Measurements from ENCODE around the gene MBD4.
A peak's percentile ranks its signal among the peaks of the same experiment; 100 is the strongest.
"Not testable (repeated sequence)": the region's sequence is repeated elsewhere in the genome, so short reads cannot be mapped to it uniquely, and the experiment has no call there.

MBD4 gene

DNA sequence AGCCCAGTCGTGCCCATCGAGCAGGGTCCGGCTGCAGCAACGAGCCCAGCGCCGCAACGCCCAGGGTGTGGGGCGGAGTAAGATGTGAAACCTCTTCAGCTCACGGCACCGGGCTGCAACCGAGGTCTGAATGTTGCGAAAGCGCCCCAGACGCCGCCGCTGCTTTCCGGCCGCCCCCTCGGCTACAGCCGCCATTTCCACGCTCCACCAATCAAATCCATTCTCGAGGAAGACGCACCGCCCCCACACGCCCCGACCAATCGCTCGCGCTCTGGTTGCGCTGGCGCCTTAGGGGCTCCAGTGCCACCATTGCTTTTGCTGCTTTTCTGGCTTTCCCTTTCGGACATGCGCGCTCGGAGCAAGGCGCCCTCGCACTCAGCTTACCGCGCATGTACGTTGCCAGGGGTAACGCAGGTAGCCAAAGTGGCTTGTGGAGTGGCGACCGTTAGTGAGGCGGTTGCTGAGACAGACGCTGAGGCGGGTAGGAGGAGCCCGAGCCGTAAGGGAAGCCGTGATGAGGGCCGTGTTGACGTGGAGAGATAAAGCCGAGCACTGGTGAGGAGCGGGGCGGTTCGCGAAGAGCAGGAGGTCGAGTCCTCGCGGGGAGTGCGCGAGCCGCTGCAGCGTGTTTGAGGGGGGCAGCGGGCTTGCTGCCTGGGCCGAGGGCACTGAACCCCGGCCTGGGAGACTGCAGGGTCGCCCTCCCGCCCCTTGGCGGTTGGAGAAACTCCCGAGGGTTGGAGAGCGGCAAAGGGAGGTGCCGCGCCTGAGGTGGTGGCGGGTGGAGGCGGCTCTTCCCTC lies at the start of gene MBD4, which contains the start of gene IFT122:
Gene MBD4, minus strand, starts transcription at position 132 of the 801 bp plus-strand sequence. Its CDS starts 115 bp downstream, at position 17.
Gene IFT122, plus strand, starts transcription at position 408 of the 801 bp plus-strand sequence. Its CDS starts 107 bp downstream, at position 515.
- peak; percentile 96 for FAIRE-seq

DNA sequence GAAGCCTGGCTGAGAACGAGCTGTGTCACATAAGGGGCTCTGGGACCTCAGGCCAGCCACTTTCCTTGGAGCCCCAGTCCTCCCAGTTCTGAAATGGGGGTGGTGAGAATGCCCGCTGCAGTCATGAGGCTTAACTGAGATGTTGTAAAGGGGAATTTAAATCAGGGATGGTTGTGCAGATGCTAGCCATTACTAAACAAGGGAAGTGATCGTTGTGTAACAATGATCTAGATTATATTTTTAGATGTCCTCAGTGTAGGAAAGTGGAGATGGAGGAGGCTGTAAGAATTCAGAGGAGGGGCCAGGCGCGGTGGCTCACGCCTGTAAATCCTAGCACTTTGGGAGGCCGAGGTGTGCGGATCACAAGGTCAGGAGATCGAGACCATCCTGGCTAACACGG lies 49.5 kb upstream of the MBD4 start:
- FAIRE-seq, result not testable (repeated sequence)

DNA sequence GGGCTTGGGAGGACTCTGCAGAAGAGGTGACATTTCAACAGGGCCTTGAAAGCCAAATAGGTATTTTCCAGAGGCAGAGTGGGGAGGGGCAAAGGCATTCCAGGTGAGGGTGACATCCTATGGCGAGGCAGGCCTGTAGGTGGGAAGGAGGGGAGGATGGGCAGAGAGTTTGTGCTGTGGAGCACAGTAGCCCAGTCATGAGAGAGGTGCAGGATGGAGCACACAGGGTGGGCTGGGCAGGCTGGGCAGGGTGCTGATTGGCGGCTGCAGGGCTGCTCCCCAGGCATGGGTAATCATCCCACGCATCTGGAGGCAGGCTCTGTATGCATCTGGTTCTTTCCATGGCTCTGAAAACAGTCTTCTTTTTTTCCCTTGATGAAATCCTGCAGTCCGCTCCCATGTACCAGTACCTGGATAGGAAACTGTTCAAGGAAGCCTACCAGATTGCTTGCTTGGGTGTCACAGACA lies 48.2 kb upstream of the MBD4 start:
- not testable (repeated sequence) for FAIRE-seq

DNA sequence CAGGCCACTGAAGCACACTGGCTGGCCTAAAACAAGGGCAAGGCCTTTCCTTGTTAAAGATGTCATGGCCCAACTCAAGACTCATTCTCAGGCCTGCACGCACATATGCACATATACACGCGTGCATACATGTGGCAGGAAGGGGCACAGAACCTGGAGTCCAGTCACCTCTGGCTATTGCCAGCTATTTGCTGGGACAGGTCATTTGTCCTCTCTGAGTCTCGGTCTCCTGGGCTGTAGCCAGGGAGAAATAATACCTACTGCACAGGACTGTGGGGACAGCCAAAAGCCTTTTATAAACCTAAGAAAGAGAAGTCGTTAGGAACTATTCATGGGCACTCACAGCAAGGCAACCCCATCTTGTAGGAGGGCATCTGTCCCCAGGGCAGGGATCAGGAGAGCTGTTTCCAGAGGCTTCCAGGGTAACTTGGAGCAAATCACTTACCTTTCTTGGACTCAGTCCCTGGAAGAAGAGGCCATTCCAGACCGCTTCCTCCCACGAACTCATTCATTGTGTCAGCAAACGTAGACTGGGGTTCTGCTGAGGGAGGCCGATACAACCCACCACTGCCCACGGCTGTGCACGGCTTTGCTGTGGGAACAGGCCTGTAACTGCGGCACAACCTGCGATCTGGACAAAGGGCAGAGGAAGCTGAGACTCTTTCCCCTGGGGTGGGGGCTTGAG lies 47.6 kb upstream of the MBD4 start:
- no peak for FAIRE-seq

DNA sequence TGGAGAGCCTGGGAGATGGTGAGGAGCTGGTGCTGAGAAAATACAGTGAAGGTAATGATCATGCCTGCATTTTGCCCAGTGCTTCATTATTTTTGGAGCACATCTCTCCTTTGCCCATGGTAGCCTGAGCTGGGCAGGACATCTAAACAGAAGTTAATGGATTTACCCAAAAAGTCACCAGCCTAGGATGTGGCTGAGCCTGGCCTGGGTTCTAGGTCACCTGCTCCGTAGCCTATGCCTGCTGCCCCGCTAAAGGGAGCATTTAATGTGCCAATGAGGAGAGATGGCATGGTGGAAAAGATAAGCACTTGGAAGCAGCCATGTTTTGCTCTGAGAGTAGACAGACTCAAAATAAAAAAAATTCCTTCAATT lies 46.9 kb upstream of the MBD4 start:
- FAIRE-seq, result no peak

DNA sequence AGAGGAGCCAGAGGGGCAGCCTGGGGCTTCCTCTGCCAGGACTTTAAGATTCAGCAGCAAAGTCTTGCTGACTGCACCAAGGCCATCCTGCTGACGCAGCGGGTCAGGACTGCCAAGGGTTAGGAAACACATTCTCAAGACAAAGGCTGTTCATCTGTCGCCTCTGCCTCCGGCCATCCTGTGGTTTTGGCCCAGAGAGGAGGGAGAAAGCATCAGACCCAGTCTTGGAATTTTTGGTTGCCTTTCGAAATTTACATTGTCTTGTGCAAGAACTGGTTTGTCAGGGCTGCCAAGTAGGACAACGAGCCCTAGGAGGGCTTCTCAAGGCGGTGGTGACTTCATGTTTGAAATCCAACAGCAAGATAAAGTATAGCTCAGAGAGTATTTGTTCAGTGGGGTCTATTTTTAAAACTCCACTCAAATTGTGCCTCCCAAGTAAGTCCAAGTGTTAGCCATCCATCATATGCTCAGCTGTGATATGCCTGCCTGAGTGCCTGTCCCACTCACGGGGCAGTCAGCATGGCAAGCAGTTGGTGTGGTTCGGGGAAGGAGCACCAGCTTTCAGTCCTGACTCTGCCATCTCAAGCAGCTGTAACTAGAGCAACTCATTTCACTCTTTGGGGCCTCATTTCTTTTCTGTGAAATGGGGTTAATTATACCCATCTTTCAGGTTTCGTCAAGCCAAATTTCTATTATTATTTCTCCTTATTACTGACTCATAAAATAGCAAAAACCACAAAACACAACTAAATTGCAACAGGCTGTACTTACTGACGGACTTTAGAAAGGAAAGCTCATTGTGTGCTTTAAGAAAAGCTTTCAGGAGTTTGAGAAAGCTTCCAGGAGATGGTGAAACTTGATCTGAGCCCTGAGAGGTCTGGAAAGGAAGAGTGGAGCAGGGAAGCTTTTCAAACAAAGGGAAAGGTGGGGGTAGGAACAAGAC lies 46.2 kb upstream of the MBD4 start:
- FAIRE-seq, result no peak

DNA sequence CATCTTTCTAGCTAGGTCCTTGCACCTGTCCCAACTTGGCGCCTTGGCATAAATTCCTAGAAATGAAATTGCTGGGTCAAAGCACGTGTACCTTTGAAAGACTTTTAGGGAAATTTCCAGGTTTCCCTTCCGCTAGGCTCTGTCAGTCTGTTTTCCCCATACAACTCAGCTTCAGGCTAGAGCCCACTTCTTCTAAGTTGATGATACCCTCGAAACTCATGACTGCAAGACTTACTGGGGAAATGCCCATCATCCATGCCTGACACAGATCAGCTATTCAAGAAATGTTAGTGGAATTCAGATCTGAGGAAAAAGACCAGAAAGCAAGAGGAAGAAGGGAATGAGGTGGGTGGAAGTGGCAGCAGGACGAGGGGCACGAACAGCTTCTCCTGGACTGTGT lies 45.4 kb upstream of the MBD4 start:
- not testable (repeated sequence) for FAIRE-seq

DNA sequence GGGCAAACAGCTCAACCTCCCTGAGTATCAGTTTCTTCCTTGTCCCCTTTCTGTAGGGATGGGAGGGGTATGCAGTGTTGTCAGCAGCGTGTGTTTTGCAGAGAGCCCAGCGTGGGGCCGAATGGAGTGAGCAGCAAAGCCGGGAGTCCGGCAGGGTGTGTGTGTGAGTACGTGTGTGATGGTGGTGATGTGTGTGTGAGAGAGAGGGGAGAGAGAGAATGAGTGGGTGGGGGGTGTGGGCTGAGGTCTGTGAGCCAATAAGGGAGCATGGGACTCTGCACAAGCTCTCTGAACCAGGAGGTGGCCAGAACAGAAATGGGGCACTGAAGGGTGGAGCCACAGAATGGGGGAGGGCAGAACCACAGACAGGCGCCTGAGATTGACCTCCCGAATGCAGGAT lies 44.1 kb upstream of the MBD4 start:
- FAIRE-seq, result no peak

DNA sequence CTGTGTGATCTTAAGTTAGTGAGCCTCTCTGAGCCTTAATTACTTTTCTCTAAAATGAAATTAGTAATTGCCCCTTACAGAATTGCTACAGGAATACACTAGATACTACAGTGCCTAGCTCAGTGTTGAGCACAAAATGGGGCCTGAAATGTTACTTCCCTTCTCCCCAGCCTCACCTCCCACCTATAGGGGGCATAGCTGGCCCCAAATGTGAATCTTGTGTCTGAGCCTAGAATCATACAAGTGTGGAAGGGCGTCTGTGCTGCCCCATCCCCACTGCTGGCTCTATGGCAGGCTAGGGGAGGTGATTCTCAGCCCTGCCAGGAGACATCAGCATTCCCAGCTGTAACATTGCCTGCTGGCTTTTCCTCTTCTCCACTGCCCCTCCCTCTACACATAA lies 43.0 kb upstream of the MBD4 start:
- FAIRE-seq, result no peak

DNA sequence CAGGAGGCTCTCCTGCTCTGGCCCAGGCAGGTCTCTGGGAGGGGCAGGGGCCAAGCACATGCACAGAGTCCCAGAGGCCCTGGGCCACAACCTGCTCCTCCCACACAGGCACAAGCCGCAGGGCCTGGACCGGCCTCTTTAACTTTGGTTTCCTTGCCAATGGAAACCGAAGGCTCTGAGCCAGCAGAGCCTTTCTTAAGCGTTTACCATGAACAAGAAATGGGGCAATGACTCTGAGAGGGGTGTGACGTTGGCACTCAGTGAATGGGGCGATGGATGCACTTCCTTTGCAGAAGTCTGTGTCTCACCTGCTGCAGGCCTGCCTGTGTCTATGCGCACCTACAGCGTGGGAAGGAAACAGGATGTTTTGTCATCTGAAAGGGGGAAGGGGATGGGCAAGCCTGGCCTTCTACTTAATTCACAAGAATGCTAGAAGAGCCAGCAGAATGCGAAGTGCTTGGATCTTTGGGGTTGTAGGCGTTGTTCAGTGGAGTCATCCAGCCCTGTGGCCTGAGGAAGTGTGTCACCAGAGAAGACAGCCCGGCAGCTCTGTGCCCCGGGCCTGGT lies 42.1 kb upstream of the MBD4 start:
- no peak for FAIRE-seq

DNA sequence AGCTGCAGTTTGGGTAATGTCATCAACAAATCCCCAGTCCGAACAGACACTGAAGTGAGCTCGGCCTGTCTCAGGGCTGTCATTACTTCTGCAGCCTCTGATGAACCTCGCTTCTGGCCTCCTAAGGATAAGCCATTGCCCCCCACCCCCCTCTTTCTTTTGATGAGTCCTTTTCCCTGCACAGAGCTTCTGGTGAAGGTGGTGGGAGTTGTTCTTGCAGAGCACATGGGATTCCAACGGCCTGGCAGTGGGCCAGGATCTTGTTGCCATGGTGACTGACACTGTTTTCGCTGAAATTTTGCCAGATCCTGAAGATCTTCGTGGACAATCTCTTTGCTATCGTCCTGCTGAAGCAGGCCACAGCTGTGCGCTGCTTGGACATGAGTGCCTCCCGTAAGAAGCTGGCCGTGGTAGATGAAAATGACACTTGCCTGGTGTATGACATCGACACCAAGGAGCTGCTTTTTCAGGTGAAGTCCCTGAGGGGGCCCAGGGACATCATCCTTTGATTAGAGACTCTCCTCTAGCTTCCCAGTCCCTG lies 41.5 kb upstream of the MBD4 start:
- FAIRE-seq, result not testable (repeated sequence)

DNA sequence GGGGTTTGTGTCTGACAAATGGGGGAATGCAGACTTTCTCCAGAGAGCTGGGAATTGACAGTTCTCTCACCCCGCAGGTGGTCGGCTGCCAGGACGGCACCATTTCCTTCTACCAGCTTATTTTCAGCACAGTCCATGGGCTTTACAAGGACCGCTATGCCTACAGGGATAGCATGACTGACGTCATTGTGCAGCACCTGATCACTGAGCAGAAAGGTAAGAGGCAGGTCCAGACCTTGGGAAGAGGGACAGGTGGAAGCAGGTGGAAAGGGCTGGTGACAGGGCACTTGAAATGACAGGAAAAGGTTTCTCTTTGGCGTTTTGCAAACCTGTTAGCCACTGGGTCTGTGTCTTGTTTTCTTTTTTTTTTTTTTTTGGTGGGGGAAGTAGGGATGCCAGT lies 36.8 kb upstream of the MBD4 start:
- FAIRE-seq, result no peak

DNA sequence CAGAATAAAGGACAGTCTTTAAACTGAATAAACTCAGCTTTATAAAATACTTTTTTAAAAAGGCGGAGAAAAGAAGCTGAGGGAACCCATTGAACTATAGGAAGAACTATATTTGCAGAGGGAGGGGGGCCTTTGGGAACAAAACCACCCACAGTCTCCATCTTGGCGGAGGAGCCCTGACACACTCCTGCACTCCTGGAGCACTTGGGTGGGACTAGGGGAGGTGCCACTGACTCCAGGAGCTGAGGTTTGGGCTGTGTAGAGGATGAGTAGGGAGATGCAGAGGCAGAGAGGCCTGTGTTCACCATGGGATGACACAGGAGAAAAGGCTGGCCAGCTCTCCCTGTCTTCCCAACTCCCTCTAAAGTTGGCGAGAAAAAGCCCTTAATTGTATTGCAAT lies 36.1 kb upstream of the MBD4 start:
- FAIRE-seq, result no peak

DNA sequence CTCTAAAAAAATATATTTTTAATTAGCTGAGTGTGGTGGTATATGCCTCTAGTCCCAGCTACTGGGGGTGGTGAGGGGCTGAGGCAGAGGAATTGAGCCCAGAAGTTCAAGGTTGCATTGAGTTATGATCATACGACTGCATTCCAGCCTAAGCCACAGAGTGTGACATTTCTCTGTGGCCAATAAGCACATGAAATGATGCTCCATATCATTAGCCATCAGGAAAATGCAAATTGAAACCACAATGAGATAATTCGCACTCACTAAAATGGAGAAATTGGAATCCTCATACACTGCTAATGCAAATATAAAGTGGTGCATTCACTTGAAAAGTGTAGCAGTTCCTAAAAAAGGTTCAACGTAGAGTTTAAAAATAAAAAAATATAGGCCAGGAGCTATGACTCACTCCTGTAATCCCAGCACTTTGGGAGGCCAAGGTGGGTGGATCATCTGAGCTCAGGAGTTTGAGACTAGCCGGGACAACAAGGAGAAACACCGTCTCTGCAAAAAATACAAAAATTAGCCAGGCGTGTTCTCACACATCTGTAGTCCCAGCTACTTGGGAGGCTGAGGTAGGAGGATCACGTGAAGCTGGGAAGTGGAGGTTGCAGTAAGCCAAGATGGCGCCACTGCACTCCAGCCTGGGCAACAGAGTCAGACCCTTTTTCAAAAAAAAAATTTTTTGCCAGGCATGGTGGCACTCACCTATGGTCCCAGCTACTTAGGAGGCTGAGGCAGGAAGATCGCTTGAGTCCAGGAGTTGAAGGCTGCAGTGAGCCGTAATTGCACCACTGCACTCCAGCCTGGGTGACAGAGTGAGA lies 35.4 kb upstream of the MBD4 start:
- no peak for FAIRE-seq

DNA sequence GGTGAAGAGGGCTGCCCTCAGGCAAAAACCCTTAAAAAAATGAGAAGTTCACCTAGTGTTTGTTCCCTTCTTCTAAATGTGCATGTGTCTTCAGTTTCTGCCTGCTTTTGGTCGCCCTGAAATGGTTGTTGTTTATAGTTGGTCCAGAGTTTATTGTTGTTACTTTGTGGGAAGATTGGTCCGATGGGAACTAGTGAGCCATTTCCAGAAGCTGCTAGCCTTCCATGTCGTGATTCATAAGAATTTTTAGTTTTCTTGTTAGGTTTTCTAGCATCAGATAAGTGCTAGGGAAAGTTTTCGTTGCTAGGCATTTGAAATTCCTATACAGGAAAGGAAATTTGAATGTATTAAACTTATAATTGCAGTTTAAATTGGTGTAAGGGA lies 34.0 kb upstream of the MBD4 start:
- FAIRE-seq, result no peak

DNA sequence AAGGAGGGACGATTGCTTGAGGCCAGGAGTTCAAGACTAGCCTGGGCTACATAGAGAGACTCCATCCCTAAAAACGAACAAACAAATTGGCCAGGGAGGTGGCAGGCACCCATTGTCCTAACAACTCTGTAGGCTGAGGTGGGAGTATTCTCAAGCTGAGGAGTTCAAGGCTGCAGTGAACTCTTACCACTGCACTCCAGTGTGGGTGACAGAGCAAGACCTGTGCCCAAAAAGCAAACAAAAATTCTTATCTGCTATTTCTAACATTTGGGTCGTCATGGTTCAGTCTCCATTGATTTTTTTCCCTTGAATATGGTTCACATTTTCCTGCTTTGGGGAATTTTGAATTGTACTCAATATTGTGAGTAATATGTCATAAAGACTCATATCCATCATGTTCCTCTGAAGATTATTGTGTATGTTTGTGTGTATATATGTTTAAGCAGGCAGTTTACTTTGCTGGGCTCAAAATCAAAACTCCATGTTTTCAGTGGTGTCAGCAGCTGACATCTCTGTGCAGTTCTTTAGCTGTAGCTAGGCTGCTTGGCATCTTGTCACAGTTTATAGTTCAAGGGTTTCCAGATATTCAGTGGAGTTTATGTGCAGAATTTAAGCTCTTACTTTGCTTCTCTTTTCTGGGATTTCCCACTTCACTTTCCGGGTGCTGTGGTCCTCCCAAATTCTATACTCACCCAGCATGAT lies 33.5 kb upstream of the MBD4 start:
- no peak for FAIRE-seq

DNA sequence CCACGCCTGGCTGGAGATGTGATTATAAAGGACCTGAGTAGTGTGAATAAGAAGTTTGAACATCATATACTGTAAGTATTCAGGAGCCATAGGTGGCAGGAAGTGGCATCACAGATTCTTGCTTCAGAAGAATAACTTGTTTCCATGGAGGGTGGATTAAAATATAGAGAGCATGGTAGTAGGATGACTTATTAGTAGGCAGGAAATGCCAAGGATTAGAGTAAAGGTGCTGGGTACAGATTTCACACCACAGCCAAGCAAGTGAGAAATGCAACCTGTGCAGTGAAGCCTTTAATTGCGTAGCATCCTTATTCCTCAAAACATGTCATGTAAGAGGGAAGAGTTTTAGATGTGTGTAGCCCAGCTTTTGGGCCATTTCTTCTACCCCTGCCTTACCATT lies 31.1 kb upstream of the MBD4 start:
- FAIRE-seq, result no peak

DNA sequence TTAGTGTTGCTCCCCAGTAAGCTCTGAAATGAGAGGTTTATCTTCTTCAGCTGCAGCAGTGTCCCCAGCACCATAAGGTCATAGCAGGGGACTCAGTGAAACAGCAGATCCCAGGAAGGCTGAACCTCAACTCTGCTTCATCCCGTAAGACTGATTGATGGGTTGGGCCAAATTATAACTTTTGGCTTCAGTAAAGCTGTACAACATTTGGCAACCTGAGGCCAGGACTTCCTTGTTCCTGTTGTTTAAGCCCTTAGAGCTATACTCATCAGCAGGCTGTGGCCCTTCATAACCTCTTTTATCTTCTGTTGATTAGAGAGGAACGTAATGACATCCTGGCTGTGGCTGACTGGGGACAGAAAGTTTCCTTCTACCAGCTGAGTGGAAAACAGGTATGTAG lies 29.3 kb upstream of the MBD4 start:
- no peak for FAIRE-seq

DNA sequence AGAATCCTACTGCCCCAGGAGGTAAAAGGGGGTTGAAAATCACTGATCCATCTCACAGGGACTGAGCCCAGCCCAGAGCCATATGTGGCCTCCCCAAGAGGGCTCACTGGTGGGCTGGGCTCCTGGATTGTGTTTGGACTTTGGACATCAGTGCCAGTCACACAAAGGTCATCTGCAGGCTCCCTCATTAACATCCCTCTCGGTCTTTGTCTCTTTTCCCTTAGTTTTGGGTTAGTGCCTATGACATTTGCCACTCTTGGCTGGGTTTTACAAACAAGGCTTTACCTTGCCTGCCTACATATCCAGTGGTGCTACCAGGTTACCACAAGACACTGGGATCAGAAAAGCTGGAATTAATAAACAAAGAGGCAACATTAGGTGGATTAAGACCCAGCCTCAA lies 28.2 kb upstream of the MBD4 start:
- FAIRE-seq, result no peak

DNA sequence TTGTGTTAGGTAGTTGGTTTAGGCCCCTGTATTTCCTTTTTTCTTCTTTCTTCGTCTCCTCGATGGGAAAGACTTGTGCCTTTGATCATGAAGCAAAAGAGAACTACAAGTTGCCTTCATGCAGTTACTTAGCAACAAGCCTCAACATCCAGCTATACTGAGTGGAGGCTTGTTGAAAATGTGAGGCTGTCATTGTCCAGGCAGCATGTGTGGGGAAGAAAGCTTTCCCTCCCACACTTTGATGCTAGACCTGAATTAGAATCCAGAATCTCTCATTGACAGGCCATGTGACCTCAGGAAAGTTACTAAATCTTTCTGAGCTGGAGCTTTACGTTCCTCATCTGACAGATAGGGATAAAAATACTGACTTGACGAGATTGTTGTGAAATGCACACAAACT lies 24.0 kb upstream of the MBD4 start:
- FAIRE-seq, result no peak

DNA sequence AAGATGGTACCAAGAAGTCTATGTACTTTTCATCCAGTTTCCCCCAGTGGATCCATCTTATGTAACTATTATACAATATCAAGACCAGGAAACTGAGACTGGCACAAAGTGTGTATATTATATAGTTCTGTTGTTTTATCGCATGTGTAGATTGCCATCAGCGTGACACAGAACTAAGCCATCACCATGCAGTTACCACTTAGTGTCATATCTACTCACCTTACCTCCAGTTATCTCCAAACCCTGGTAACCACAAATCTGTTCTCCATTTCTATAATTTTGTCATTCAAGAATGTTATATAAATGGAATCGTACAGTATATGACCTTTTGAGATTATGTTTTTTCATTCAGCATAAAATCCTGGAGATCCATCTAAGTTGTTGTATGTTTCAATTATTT lies 23.3 kb upstream of the MBD4 start:
- FAIRE-seq, result no peak

All from TTC549 (cell line).